Panc1 (cell line): Measurements from ENCODE around the gene SCN2A. TPM values are rescaled to one million over a fixed set of nuclear protein-coding genes. Genes with fewer than 3 reads are reported as not detected.

ENCODE experiments used
- ATAC-seq: fragments of 200-7000 bp; cut with Tn5 transposase; 2 replicates; pipeline ENCODE4 v1.9.1; 2020; ENCODE audit warnings: mild to moderate bottlenecking, moderate library complexity
- BruUV-seq: library from RNA; stranded (reverse); fragments of 400-500 nt; replicated peaks from 2 replicates; lab custom pipeline; 2021; lab: Mats Ljungman, UMichigan
- CTCF ChIA-PET: fragments of 300-600 bp; sonication (Branson Sonifier 250); formaldehyde crosslinking; loops from one replicate; lab custom pipeline; 2022; ENCODE audit warnings: antibody characterized with exemption; lab: Charles Lee
- POLR2A ChIA-PET: fragments of 300-600 bp; sonication (Branson Sonifier 250); formaldehyde crosslinking; loops from one replicate; lab custom pipeline; 2022; ENCODE audit warnings: antibody characterized with exemption; lab: Charles Lee
- DNase-seq: peaks from one replicate; pipeline ENCODE4 v3.0.0-alpha.2; 2010; ENCODE audit warnings: low read depth, low spot score
- H3K27ac ChIP-seq: 2 replicates; pipeline ENCODE4 v1.5.1; 2011; ENCODE audit warnings: mild to moderate bottlenecking, low read length, inconsistent platforms
- H3K27me3 ChIP-seq: fragments of 200-500 bp; sonication (Bioruptor generic); 2 replicates; pipeline ENCODE4 v1.6.0; 2014; ENCODE audit warnings: low read length, inconsistent platforms; ENCODE audit not compliant: control insufficient read depth, insufficient read depth
- H3K36me3 ChIP-seq: fragments of 200-500 bp; sonication (Bioruptor generic); 2 replicates; pipeline ENCODE4 v1.5.1; 2014; ENCODE audit warnings: inconsistent platforms, mild to moderate bottlenecking, low read length, moderate library complexity; ENCODE audit not compliant: control insufficient read depth, insufficient read depth
- H3K4me1 ChIP-seq: 2 replicates; pipeline ENCODE4 v1.5.1; 2011; ENCODE audit warnings: inconsistent platforms, mild to moderate bottlenecking, low read length, moderate library complexity; ENCODE audit not compliant: control insufficient read depth, insufficient read depth
- H3K4me3 ChIP-seq, 2 experiments: 2 replicates each; pipeline ENCODE4 v1.5.1; 2011 to 2012; ENCODE audit warnings: low read depth in 2 of 2, low read length in 2 of 2, mild to moderate bottlenecking in 2 of 2, inconsistent platforms in 1 of 2, moderate library complexity in 1 of 2
- H3K9me3 ChIP-seq: fragments of 200-500 bp; sonication (Bioruptor generic); 2 replicates; pipeline ENCODE4 v1.5.1; 2014; ENCODE audit warnings: low read depth, mild to moderate bottlenecking, inconsistent platforms, low read length, moderate library complexity; ENCODE audit not compliant: control insufficient read depth, insufficient read depth
- CTCF ChIP-seq: fragments of 450-650 bp; IDR thresholded peaks from 2 replicates; pipeline ENCODE4 v1.5.1; 2017; ENCODE audit warnings: mild to moderate bottlenecking
- POLR2AphosphoS5 ChIP-seq: IDR thresholded peaks from 2 replicates; pipeline ENCODE4 v1.6.1; 2012; ENCODE audit warnings: mild to moderate bottlenecking, low read depth, low read length, moderate library complexity
- REST ChIP-seq, 2 experiments: IDR thresholded peaks; 2 replicates each; pipeline ENCODE4 v1.6.1; 2011 to 2012; ENCODE audit warnings: low read depth in 2 of 2, control low read depth in 1 of 2, low read length in 1 of 2, mild to moderate bottlenecking in 1 of 2, moderate library complexity in 1 of 2; ENCODE audit not compliant: insufficient read depth in 1 of 2
- SIN3A ChIP-seq: IDR thresholded peaks from 2 replicates; pipeline ENCODE4 v1.6.1; 2012; ENCODE audit warnings: low read depth, mild to moderate bottlenecking, low read length, moderate library complexity, borderline replicate concordance; ENCODE audit not compliant: insufficient read depth
- TCF7L2 ChIP-seq: IDR thresholded peaks from 2 replicates; pipeline ENCODE4 v1.6.1; 2011; ENCODE audit warnings: mild to moderate bottlenecking, low read depth, low read length, inconsistent platforms
- in situ Hi-C: cut with HindIII; loops from 2 replicates; pipeline ENCODE4 v1.10.0; 2016; ENCODE audit warnings: low sequenced_read_pairs, low pct_unique_long_range_greater_than_20kb
- intact Hi-C: fragments of 100-400 bp; cut with micrococcal nuclease; formaldehyde crosslinking; loops from one replicate; pipeline ENCODE4 v1.10.0; 2022; ENCODE audit not compliant: unreplicated experiment
- total RNA-seq: library from RNA; stranded (reverse); gene quantifications from one replicate; pipeline ENCODE4 v1.2.1, GENCODE V29; 2021; ENCODE audit not compliant: unreplicated experiment

The SCN2A gene
- total RNA-seq, 1 experiment from 2014 or later = not detected

- no peaks in the 10 kb centered on the region for H3K27me3 ChIP-seq
- POLR2A ChIA-PET = no interaction called here
- no peak for DNase-seq
- no peaks in the 10 kb centered on the region for H3K4me1 ChIP-seq
- no peaks in the 10 kb centered on the region for H3K36me3 ChIP-seq
- in situ Hi-C loops (no loop called here), intact Hi-C loops (no loop called here)
- no TSS peak for BruUV-seq
- no peak overlapping the region for H3K27ac ChIP-seq
- CTCF ChIA-PET = no interaction called here
- H3K4me3 ChIP-seq = no peak overlapping the region
- no peak for ATAC-seq
- TF ChIP-seq POLR2AphosphoS5 (no peak), TCF7L2 (no peak), CTCF (no peak), REST (IDR thresholded peaks at IDR 0.05; ENCODE audit: insufficient read depth in 1 of 2, low read depth in 2 of 2, low read length in 1 of 2) (no peak), SIN3A (no peak)
- no peaks in the 10 kb centered on the region for H3K9me3 ChIP-seq
These were observed 1.7 kb downstream of the SCN2A start for GRCh38 chr2:165240916-165241315.

GRCh38 chr2:165245081-165245793, 6.0 kb downstream of the SCN2A start:
- no peak overlapping the region for H3K27ac ChIP-seq
- BruUV-seq = no TSS peak
- no peak for TF ChIP-seq SIN3A
- no peak for TF ChIP-seq POLR2AphosphoS5
- no peak for TF ChIP-seq TCF7L2
- TF ChIP-seq CTCF = no peak
- TF ChIP-seq REST (IDR thresholded peaks at IDR 0.05; ENCODE audit: insufficient read depth in 1 of 2, low read depth in 2 of 2, low read length in 1 of 2) = no peak
- H3K9me3 ChIP-seq = no peaks in the 10 kb centered on the region
- no peaks in the 10 kb centered on the region for H3K27me3 ChIP-seq
- H3K4me3 ChIP-seq = no peak overlapping the region
- intact Hi-C loops = no loop called here
- ChIA-PET POLR2A (no interaction called here), CTCF (no interaction called here)
- no peaks in the 10 kb centered on the region for H3K4me1 ChIP-seq
- in situ Hi-C loops = no loop called here
- H3K36me3 ChIP-seq = no peaks in the 10 kb centered on the region
- ATAC-seq (no peak), DNase-seq (no peak)
